ENCODE results near the gene GADD45GIP1.
"Not testable (repeated sequence)": the region's sequence is repeated elsewhere in the genome, so short reads cannot be mapped to it uniquely, and the experiment has no call there.

Gene GADD45GIP1

GRCh38 chr19:12987781-12988180, 30.8 kb upstream of the GADD45GIP1 start:
- DNase-seq: no peak

GRCh38 chr19:12987190-12987589, 30.2 kb upstream of the GADD45GIP1 start:
- DNase-seq: no peak

GRCh38 chr19:12986726-12987125, 29.7 kb upstream of the GADD45GIP1 start:
- DNase-seq: no peak

GRCh38 chr19:12985049-12985776, 28.2 kb upstream of the GADD45GIP1 start:
- DNase-seq: no peak

GRCh38 chr19:12984683-12985048, 27.6 kb upstream of the GADD45GIP1 start:
- DNase-seq: no peak

- no peak for DNase-seq
These were observed 27.2 kb upstream of the GADD45GIP1 start for GRCh38 chr19:12984143-12984627.

- no peak for DNase-seq
These were observed 26.6 kb upstream of the GADD45GIP1 start for GRCh38 chr19:12983542-12984142.

- no peak for DNase-seq
These were observed 26.1 kb upstream of the GADD45GIP1 start for GRCh38 chr19:12983091-12983490.

GRCh38 chr19:12982648-12983047, 25.6 kb upstream of the GADD45GIP1 start:
- DNase-seq: no peak

- DNase-seq: no peak
These were observed 23.0 kb upstream of the GADD45GIP1 start for GRCh38 chr19:12979974-12980373.

- DNase-seq: not testable (repeated sequence)
These were observed 19.1 kb upstream of the GADD45GIP1 start for GRCh38 chr19:12976109-12976508.

- no peak for DNase-seq
These were observed 18.3 kb upstream of the GADD45GIP1 start for GRCh38 chr19:12975221-12975741.

- no peak for DNase-seq
These were observed 17.5 kb upstream of the GADD45GIP1 start for GRCh38 chr19:12974301-12975220.

GRCh38 chr19:12973236-12973635, 16.2 kb upstream of the GADD45GIP1 start:
- no peak for DNase-seq

- no peak for DNase-seq
These were observed 13.2 kb upstream of the GADD45GIP1 start for GRCh38 chr19:12970070-12970820.

- DNase-seq: no peak
These were observed 12.4 kb upstream of the GADD45GIP1 start, which contains the start of gene DAND5 for GRCh38 chr19:12969292-12969988. Gene DAND5 (plus strand): TSS chr19:12969576. CDS start chr19:12969661, 85 bp downstream.

- no peak for DNase-seq
These were observed 10.9 kb upstream of the GADD45GIP1 start for GRCh38 chr19:12967907-12968306.

- DNase-seq: no peak
These were observed 8.8 kb upstream of the GADD45GIP1 start for GRCh38 chr19:12965812-12966135.

GRCh38 chr19:12965017-12965811, 8.2 kb upstream of the GADD45GIP1 start:
- peak; percentile 74 for DNase-seq

GRCh38 chr19:12959481-12959880, 2.5 kb upstream of the GADD45GIP1 start:
- DNase-seq: no peak

- not testable (repeated sequence) for DNase-seq
These were observed 448 bp upstream of the GADD45GIP1 start for GRCh38 chr19:12957389-12957952.
